CD4-positive, alpha-beta T cell treated with Interleukin-10 for 1 hour (primary cell): Measurements from ENCODE around the gene EXOC3L1.

Source experiments
- DNase-seq: peaks from one replicate; pipeline ENCODE4 v3.0.0-alpha.2; 2020

Gene EXOC3L1

DNA sequence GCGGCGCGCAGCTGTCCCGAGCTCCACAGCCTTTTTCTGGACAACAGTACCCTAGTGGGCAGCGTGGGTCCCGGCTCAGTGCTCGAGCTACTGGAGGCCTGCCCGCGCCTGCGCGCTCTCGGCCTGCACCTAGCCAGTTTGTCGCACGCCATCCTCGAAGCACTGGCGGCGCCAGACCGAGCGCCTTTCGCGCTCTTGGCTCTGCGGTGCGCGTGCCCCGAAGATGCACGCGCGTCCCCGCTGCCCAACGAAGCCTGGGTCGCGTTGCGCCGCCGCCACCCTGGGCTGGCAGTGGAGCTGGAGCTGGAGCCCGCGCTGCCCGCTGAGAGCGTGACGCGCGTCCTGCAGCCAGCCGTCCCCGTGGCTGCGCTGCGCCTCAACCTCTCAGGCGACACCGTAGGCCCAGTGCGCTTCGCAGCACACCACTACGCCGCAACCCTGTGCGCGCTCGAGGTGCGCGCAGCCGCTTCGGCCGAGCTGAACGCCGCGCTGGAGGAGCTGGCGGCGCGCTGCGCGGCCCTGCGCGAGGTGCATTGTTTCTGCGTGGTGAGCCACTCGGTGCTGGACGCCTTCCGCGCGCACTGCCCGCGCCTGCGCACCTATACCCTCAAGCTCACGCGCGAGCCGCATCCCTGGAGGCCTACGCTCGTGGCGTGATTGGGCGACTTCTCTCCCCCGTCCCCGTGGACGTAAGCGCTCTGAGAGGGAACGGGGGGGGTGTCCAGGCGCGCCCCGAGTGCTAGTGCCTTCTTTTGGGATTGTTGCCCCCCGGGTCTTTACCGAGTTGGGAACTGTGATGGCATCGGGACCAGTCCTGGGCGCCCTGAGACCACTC lies 26.6 kb downstream of the EXOC3L1 start:
- peak; percentile 61 for DNase-seq

DNA sequence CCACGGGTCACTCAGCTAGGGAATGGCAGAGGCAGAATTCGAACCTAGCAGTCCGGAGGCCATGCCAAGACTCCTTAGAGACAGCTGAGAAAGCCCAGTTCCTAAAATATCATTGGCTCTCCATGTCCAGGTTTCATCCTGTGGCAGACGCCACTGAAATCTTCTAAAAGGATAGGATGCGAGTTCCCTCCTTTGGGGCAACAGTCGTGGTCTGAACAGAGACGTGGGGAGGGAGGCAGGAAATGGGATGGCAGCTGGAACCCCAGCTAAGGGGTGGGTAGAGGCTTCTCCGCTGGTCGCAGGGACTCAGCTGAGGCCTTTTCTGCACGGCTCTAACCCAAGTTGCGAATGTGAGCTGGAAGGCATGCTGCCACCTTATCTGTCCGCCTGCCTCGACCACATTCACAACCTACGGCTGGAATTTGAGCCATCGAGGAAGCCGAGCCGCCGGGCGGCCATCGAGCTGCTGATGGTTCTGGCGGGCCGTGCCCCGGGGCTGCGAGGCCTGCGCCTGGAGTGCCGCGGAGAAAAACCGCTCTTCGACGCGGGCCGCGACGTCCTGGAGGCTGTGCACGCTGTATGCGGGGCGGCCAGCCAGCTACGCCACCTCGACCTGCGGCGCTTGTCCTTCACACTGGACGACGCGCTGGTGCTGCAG lies 27.3 kb downstream of the EXOC3L1 start:
- no peak for DNase-seq

DNA sequence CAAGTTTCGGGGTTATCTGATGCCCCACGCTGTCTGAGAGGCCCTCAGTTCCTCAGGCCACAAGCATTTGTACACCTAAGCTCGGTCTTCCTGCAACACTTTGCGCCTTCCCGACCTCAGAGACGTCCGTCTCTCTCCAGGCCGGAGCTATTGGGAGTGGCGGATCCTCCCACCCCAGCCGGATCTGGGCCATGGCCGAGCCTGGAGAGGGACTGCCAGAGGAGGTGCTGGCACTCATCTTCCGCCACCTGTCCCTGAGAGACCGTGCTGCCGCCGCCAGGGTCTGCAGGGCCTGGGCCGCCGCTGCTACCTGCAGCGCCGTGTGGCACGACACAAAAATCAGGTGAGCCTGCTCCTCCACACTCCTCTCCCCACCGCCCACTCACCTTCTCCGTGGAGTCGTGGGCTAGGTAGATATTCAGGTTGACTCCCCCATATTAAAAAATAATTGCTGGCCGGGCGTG lies 28.3 kb downstream of the EXOC3L1 start:
- DNase-seq = no peak

DNA sequence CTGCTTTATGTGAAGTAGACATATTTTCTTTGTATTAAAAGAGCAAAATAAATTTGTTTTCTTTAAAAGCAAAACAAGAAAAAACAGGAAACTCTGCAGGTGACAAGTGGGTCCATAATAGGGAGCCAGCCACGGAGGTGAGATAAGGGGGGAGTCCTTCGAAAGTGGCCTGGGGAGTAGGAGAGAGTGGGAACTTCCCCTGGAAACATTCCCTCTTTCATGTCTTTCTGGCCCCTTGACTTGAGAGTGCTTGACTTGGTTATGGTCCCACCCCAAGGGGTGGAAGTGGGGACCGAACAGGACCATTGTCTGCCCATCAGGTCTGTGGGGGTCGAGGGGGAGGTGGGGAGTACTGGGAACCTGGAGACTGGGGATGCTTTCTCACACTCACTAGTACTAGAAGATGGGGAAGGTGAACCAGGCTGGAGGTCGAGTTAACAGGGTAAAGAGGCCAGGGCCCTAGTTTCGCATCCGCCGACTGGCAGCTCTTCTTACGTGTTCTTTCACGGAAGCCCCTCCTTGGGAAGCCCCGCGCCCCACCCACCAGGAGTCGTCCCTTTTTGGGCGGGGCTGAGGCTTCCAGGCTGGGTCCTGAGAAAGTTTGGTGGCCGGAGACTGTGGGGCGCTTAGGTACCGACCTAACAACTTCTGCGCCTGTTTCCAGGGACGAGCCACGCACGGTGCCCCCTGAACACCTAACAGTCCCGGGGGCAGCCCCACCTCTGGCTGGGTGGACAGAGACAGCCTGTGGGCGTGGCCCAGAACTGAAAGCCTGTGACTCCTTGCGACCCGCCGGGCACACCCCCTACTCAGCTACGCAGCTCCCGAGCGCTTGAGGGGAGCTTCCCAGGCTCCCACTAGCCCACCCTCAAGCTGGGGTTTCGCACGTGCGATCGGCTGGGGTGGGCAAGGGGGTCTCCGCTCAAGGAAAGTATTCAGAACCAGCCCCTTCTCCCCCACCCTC lies 31.0 kb downstream of the EXOC3L1 start:
- peak; percentile 91 for DNase-seq

DNA sequence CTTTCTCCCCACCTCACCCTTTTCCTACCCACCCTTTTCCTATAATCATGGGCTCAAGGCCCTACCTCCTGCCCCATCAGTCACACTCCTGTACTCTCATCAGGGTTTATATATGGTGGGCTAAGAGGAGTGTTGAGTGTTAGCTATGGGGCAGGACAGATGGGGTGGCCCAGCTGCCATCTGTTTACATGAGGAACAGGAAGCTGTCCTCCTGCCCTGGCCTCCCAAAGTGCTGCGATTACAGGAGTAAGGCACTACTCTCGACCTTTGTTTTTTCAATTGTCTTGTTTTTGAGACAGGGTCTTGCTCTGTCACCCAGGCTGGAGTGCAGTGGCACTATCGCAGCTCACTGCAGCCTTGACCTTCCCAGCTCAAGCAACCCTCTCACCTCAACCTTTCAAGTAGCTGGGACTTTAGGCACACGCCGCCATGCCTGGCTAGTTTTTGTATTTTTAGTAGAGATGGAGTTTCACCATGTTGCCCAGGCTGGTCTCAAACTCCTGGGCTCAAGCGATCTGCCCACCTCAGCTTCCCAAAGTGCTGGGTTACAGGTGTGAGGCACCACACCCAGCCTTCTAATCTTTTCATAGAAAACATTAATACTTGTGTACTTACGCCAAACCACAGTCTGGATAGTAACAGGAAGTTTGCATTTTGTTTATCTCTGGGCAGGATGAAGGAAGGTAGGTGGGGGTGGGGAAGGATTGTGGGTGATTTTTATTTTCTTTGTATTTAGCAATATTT lies 31.9 kb downstream of the EXOC3L1 start:
- DNase-seq = peak; percentile 73

DNA sequence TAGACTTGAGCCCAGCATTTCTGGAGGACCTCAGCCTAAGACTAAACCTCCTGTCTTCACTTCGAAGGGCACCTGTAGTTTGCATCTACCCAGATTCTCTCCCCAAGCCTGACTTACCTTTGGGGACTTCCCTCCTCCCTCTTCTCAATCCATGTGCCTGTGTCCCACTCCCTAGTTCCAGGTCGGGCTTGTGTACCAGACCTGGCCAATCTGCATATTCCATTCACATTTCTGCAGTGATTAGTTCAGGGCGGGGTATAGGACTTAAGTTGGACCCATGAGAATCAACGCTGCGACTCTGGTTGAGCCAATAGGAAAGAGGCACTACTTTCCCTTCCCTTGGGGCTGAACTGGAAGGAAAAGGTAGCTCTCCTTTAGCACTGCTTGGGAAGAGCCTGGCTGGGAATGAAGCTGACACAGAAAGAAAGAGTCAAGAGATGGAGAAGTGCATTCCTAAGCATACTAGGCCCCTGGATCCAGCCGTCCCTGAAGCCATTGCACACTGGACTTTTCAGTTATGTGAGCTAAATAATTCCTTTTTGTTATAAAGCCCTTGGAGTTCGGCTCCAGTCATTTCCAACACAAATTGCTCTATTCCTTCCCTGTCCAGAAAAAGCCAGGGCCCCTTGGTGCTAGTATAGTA lies 32.7 kb downstream of the EXOC3L1 start:
- DNase-seq = no peak

DNA sequence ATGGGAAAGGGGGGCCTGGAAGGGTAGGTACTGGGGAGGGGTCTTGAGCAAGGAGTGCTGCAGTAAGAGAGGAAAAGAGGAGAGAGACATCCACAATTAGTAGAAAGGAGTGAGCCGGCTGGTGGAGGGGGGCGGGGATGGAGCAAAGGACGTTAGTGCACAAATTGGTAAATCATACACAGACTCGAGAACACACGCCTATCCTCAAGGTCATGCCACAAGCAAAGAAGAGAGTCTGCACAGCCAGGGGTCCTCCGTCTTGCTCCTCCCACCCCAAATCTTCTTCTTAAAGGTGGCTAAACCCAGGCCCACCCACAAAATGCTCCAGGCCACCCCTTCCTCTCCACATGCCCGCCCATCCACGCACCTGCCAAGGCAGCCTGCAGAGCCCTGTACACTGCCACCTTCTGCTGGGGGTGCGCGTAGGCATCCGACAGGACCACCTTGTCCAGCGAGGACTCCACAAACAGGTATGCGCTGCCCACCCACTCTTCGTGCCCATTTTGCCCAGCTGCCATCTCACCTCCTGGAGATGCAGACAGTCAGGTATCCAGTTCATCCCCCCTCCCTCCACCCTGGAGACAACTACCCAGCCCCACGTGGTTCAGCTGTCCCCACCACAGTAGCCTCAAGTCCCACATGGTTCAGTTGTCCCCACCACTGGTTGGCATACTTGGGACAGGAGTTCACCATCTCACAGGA lies 33.6 kb downstream of the EXOC3L1 start:
- DNase-seq = no peak

DNA sequence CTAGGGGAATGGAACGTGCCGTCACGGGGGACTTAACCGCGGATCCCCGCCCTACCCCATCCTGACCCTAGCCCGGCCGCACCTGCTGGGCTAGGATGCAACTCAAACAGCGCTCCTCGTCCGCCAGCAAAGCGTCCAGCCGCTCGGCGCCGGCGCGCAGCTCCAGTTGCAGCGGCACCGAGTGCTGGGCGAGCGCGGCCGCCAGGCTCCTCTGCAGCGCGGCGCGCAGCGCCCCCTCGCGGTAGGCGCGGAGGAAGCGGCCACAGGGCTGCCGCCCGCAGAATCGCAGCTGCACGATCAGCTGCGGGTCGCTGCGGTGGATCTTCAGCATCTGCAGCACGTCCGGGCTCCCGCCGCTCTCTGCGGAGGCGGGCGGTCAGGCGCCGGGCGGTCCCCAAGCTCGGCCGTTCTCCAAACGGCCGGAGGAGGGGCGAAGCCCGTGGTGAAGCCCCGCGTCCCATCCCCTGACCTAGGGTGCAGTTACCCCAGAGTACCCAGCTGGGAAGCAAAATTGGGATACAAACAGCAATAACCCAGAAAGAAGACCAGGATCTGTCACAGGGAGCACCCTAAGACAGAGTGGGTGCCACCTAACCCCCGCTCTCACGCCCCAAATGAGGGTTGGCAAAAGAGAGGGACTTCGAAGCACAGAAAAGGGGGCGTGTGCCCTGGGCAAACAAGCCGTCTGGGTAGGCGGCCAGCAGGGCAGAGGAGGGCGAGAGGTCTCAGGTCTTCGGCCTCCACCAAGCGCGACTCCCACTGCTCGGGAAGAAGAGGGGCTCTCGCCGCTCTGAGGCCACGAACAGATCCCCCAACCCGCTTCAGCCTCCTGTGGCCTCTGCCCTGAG lies 34.4 kb downstream of the EXOC3L1 start:
- DNase-seq = peak; percentile 82

DNA sequence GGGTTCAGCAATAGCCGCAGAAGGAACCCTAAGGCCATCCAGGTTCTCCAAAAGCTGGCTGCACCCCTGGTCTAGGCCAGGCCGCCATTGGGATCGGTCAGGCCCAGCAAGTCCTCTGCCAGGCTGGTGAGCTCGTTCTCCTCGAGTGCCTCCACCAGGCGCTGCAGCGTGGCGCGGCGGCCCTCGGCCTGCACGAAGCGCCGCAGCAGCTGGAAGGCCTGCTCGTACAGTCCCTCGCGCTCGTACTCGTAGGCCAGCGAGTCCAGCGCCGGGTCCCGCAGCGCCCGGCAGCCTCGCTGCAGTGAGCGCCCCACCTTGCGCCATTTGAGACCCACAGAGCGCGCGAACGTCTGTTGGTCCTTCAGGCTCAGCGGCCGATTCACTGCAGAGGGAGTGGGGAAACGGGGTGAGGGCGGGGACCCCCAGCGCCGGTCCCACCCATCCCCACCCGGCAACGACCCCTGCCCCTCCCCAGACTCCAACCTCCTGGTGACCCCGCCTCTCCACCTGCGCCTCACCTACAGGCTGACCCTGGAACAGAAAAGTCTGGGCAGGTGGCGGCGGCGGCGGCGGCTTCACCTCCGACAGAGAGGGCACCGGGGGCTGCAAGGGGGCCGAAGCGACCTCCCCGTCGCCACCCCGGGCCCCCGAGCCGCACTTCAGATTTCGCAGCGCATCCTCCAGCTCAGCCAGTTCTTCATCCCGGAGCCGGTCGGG lies 35.2 kb downstream of the EXOC3L1 start:
- DNase-seq = no peak

DNA sequence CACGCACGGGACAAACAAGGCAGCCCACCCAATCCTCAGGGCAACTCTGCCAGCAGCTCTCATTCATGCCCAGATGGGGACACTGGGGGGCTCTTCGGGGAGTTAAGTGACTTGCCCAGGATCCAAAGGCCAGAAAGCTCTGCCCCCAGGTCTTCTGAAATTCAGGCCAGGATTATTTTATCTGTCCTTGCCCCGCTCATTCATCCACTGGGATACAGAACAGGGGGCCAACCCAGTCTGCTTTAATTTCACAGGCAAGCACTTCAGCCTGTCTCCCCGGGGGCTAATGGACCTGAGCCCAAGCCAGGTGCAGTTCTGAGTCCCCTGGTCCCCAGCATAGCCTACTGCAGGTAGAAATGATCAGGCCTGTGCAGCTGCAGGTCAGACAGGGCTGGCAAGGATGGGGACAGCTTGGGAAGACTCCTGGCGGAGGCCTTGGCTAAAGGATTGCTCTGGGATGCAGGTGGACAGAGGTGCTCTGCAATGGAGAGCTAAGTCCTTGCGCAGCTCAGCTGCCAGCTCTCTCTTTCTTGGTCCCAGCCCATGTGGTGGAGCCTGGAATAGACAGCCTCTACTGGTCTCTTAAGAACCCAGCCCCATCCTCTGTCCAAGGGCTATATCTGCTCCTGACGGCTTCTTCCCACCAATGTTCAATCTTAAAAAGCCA lies 38.4 kb downstream of the EXOC3L1 start:
- no peak for DNase-seq

DNA sequence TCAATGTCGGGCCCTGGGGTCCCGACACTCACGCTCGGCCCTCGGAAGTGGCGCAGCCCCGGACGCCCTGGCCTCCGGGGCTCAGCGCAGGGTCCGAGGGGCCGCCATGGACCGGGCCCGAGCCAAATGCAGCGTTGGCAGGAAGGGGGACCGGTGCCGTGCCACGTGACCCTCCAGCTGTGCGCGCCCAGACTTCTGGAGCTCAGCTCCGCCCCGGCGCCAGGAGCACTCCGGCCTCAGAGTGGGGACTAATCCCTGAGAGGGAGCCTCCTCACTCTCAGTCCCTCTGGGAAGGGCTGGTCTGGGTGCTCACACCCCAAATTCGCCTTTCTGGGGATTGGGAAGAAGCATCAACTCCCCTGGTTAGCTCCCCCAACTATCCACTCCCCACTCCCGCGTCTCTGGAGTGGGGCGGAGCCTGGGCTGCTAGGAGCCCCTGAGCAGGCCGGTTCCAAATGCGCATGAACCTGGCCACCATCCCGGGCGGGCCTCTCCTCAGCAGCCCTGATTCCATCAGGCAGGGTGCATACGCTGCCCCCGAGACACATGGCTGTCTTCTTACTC lies 39.0 kb downstream of the EXOC3L1 start, which contains the start of gene B3GNT9:
TSS of gene B3GNT9 (minus strand) at position 166 of the 564 bp plus-strand sequence. CDS start 513 bp downstream, outside the sequence.
- DNase-seq = peak; percentile 29

DNA sequence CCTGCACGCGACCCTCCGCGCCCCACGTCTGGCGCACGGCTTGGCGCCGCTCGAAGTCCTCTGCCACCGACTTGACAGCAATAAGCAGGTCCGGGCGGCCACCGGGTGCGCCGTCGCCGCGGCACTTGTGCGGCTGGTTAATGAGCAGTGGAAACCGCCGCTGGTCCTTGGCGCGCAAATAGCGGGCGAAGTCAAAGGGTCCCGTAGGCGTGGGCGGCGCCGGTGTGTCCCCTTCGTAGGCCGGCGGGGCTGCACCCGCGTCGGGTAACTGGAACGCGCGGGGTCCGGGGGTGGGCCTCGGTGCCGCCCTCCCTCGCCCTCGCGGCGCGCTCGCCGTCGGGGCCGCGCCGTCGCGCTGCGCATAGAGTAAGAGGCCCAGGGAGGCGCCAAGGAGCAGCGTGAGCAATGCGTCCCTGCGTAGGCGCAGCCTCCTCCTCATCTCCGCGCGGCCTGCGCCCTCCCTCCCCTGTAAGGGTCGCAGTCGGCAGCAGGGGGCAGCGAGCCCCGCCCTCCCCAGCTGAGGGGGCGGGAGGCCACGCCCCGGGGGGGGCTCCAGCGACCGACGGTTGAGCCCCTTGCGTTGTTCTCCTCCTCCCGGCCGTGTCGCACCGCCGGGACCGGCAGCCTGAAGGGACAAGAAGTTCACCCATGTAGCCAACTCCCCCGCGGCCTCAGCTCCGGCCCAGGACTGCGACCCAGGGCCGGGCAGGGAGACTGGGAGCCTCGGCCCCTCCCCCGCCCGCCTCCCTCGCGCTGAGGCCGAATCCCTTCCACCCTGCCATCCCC lies 39.7 kb downstream of the EXOC3L1 start:
- peak; percentile 46 for DNase-seq

DNA sequence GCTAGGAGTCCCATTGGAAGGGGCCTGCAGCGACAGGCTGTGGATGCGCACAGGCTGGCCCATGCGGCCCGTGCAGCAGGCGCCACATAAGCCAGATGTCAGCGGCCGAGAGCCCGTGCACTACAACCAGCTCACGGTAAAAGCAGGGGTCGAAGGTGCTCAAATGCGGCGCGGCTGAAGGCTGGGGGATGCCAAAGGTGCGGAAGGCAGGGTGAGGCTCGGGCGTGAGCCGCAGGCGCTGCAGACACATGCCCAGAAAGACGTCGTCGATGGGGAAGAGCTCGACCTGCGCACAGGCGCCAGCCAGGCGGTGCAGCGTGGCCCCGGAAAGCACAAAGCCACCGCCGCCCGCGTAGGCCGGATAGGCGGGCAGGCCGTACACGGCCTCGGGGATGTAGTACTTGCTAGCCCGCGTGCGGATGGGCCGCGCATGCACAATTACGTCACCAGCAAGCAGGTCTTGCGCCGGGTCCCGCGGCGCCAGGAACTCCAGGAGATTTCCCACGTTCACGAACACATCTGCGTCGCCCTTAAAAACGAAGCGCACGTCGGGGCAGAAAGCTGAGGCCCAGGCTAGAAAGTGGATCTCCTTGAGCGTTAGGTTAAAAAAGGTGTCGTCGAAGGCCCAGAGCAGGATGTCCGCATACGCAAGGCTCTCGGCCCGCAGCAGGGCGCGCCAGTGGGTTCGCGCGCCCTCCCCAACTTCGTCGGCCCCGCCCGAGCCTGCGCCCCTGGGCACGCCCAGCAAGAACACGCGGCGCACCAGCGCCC lies 40.5 kb downstream of the EXOC3L1 start:
- DNase-seq = no peak

DNA sequence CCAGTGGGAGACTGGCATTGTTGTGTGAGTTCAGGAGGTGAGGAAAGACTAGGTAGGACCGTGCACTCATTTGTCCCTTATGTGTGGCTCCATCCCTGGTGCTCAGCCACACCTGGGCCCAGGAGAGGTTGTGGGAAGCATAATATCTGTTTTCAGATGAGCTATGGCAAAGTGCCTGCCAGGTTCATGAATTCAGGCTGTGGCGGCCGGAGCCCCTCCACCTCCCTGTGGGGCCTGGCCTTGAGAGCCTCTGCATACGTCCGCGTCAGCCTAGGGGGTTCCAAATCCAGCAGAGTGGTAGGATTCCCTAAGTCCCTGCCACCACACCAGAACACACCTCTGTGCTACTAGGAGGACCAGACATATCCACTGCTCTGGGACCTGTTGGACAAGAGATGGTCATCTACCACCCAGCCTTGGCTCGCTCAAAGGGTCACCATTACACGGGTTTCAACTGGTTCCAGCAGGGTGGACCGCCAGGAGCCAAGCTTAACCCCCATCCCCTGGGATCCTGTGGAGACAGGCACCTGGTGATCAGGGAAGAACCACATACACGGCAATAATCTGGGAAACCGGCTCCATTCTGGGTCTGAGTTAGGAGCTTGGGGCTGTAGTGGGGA lies 41.2 kb downstream of the EXOC3L1 start:
- no peak for DNase-seq

DNA sequence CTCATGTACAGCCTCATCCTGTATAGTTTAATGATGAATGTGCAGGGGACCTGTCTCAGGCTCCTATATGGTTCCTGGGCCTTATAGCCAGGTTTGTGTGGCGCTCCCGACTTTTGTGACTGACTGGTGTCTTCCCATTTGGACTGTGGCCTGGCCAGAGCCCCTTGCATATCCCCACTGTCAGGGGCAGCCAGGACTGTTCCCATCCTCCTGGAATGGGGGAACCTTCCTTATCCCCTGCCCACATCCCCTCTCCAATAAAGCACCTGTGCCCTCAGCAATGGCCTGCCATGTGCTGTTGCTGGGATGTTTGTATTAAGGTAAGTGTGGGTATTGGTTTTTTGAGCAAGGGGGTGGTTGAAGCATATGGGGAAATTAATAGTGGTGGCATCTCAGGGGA lies 41.7 kb downstream of the EXOC3L1 start:
- DNase-seq = no peak

DNA sequence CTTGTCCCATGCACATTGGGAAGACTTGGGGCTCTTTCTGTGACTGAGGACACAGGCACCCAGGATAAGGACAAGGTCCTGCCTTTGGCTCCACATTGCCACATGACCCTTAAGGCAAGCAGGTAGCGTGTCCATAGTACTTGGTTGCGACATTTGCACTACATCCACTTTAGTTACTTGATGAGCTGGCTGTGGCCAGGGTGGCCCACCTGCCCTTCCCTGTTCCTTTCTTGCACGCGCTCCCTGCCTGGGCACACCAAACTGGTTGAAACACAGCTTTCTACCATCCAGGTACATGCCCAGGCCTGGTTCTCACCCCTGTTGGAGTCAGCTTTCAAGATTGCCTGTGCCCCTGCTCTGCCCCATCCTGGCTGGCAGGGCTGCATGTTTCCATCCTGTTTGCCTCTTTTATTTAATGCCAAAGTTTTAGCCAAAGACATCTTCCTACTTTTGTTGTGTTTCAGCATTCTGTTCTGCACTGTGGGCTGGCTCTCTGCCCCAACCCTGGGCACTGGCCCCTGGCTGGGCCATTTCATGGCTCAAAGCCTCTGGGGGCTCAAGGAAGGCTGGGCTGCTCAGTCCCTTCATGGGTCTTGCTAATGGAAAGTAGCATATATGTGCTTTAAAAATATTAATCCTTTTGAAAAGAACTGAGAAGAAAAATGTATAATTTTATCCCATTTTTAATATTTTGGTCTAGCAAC lies 42.3 kb downstream of the EXOC3L1 start:
- DNase-seq = no peak
